Ishikawa (cell line): ENCODE data around the gene GABARAPL2.

ENCODE experiments used
- CEBPB ChIP-seq: IDR thresholded peaks from 2 replicates; pipeline ENCODE4 v1.6.1; 2012
- CREB1 ChIP-seq: IDR thresholded peaks from 2 replicates; pipeline ENCODE4 v1.6.1; 2012; ENCODE audit warnings: low read depth
- EGR1 ChIP-seq: IDR thresholded peaks from 2 replicates; pipeline ENCODE4 v1.6.1; 2012
- EP300 ChIP-seq: IDR thresholded peaks from 2 replicates; pipeline ENCODE4 v1.6.1; 2012; ENCODE audit warnings: borderline replicate concordance
- NFIC ChIP-seq: IDR thresholded peaks from 2 replicates; pipeline ENCODE4 v1.6.1; 2012
- REST ChIP-seq: IDR thresholded peaks from 2 replicates; pipeline ENCODE4 v1.6.1; 2012; ENCODE audit warnings: low read depth, mild to moderate bottlenecking
- TAF1 ChIP-seq: IDR thresholded peaks from 2 replicates; pipeline ENCODE4 v1.6.1; 2012; ENCODE audit warnings: low read depth, mild to moderate bottlenecking
- YY1 ChIP-seq: IDR thresholded peaks from 2 replicates; pipeline ENCODE4 v1.6.1; 2012; ENCODE audit warnings: low read depth
- TF ChIP-seq, protein P1 (sequence below): IDR thresholded peaks from 2 replicates; pipeline ENCODE4 v1.6.1; 2012
- TF ChIP-seq, protein P2 (sequence below): IDR thresholded peaks from 2 replicates; pipeline ENCODE4 v1.6.1; 2012

GRCh38 chr16:75578212-75578611, 12.0 kb downstream of the GABARAPL2 start:
- TF ChIP-seq CEBPB (no peak), EP300 (no peak), TAF1 (no peak), REST (no peak), YY1 (no peak), CREB1 (no peak), EGR1 (no peak), NFIC (no peak)
- TF ChIP-seq, protein P1, sequence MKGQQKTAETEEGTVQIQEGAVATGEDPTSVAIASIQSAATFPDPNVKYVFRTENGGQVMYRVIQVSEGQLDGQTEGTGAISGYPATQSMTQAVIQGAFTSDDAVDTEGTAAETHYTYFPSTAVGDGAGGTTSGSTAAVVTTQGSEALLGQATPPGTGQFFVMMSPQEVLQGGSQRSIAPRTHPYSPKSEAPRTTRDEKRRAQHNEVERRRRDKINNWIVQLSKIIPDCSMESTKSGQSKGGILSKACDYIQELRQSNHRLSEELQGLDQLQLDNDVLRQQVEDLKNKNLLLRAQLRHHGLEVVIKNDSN = no peak
- TF ChIP-seq, protein P2, sequence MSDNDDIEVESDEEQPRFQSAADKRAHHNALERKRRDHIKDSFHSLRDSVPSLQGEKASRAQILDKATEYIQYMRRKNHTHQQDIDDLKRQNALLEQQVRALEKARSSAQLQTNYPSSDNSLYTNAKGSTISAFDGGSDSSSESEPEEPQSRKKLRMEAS = no peak
